PC-9 (cell line): ENCODE measurements around the gene SMIM38. TPM values are rescaled to one million over a fixed set of nuclear protein-coding genes. Genes with fewer than 3 reads are reported as not detected.
A peak's percentile ranks its signal among the peaks of the same experiment; 100 is the strongest.

Experiments used
- BruUV-seq: library from RNA; stranded (reverse); fragments of 400-500 nt; replicated peaks from 2 replicates; lab custom pipeline; 2021; lab: Mats Ljungman, UMichigan
- CTCF ChIA-PET: fragments of 300-600 bp; sonication (Branson Sonifier 250); formaldehyde crosslinking; loops from one replicate; lab custom pipeline; 2022; ENCODE audit warnings: antibody characterized with exemption; lab: Charles Lee
- POLR2A ChIA-PET: fragments of 300-600 bp; sonication (Branson Sonifier 250); formaldehyde crosslinking; loops from one replicate; lab custom pipeline; 2022; ENCODE audit warnings: antibody characterized with exemption; ENCODE audit not compliant: unreplicated experiment; lab: Charles Lee
- DNase-seq, 2 experiments: peaks; one replicate each; pipeline versions ENCODE4 v3.0.0 to v3.0.0-alpha.2; 2015 to 2022; ENCODE audit warnings: mixed read lengths in 1 of 2
- H2AFZ ChIP-seq: fragments of 200-600 bp; sonication (generic); 2 replicates; pipeline ENCODE4 v1.8.1; 2017; ENCODE audit warnings: antibody characterized with exemption
- H3F3A ChIP-seq: fragments of 200-600 bp; sonication (generic); 2 replicates; pipeline ENCODE4 v1.8.1; 2017; ENCODE audit warnings: antibody characterized with exemption, mild to moderate bottlenecking, low read depth; ENCODE audit not compliant: insufficient read depth
- H3K27ac ChIP-seq: fragments of 200-600 bp; sonication (generic); 2 replicates; pipeline ENCODE4 v1.6.1; 2016; ENCODE audit warnings: mixed run types
- H3K27me3 ChIP-seq: fragments of 200-600 bp; sonication (generic); 2 replicates; pipeline ENCODE4 v1.6.1; 2016; ENCODE audit warnings: low read depth, mixed run types; ENCODE audit not compliant: insufficient read depth
- H3K36me3 ChIP-seq: fragments of 200-600 bp; sonication (generic); 2 replicates; pipeline ENCODE4 v1.6.1; 2016; ENCODE audit warnings: low read depth, mixed run types
- H3K4me1 ChIP-seq: fragments of 200-600 bp; sonication (generic); replicated peaks from 2 replicates; pipeline ENCODE4 v1.6.1; 2016; ENCODE audit warnings: mixed run types; ENCODE audit not compliant: insufficient read depth
- H3K4me2 ChIP-seq: fragments of 200-600 bp; sonication (generic); 2 replicates; pipeline ENCODE4 v1.6.1; 2017; ENCODE audit warnings: mixed run types
- H3K4me3 ChIP-seq: fragments of 200-600 bp; sonication (generic); 2 replicates; pipeline ENCODE4 v1.6.1; 2016; ENCODE audit warnings: mixed run types
- H3K79me2 ChIP-seq: fragments of 200-600 bp; sonication (generic); 2 replicates; pipeline ENCODE4 v1.6.1; 2017; ENCODE audit warnings: low read depth, mixed run types
- H3K9me2 ChIP-seq: fragments of 200-600 bp; sonication (generic); 2 replicates; pipeline ENCODE4 v1.8.1; 2017; ENCODE audit warnings: mild to moderate bottlenecking; ENCODE audit not compliant: insufficient read depth
- H3K9me3 ChIP-seq: fragments of 200-600 bp; sonication (generic); 2 replicates; pipeline ENCODE4 v1.8.1; 2016; ENCODE audit warnings: low read depth; ENCODE audit not compliant: insufficient read depth
- H4K20me1 ChIP-seq: fragments of 200-600 bp; sonication (generic); 2 replicates; pipeline ENCODE4 v1.8.1; 2017; ENCODE audit not compliant: insufficient read depth
- EZH2 ChIP-seq: fragments of 200-600 bp; sonication (generic); IDR thresholded peaks from 2 replicates; pipeline ENCODE4 v1.8.0; 2017; ENCODE audit warnings: antibody characterized with exemption, low read depth
- intact Hi-C: fragments of 100-400 bp; cut with micrococcal nuclease; formaldehyde crosslinking; loops from one replicate; pipeline ENCODE4 v1.10.0; 2022; ENCODE audit not compliant: unreplicated experiment
- total RNA-seq: library from RNA; stranded (reverse); gene quantifications from 2 replicates; pipeline ENCODE4 v1.2.3, GENCODE V29; 2021
- TF ChIP-seq, protein P1 (sequence below): fragments of 200-600 bp; sonication (generic); conservative IDR thresholded peaks from 2 replicates; pipeline ENCODE4 v1.6.1; 2017; ENCODE audit warnings: mixed run types, antibody characterized with exemption, mild to moderate bottlenecking, moderate library complexity

Gene SMIM38
- total RNA-seq, 1 experiment from 2014 or later, result 0.26 TPM

DNA sequence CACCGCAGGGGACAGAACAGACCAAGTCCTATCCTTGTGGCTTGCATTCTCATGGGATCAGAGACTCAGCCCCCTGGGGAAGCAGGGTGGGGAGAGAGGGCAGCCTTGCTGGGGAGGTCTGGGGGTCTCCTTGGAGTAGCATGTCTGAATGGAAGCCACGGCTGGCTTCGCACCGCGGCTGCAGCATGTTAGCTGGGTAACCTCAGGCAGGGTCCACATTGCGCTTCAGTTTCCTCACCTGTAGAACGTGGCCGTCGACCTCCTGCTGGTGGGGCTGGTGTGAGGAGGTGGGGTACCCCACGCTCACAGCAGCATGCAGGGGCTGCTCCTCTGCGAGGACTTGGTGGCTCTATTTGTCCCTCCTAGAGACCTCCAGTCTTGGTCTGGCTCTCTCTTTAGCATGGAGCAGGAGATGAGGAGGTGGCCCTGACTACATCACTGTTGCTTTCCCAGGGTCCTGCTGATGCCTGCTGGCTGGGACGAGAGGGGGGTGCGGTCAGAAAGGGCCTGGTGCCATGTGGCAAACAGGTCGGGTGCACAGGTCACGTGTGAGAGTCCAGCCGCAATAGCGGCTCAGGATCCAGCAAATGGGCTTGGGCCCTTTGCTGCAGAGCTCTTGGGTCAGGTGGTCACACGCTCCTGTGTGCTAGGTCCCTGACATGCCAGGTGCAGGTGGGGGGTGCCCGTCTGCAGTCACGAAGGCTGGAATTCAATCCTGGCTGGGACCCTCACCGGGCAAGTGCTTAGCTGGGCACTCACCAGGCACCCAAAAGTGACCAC is 35.4 kb upstream of the SMIM38 start:
- H3K4me3 ChIP-seq, result no peak overlapping the region
- H4K20me1 ChIP-seq, result no peaks in the 10 kb centered on the region
- H3K79me2 ChIP-seq, result no peaks in the 10 kb centered on the region
- H2AFZ ChIP-seq, result no peak overlapping the region
- no peaks in the 10 kb centered on the region for H3K36me3 ChIP-seq
- ChIA-PET POLR2A (interaction anchor here (0.7 kb wide), 1 partner anchor 148 kb away, joined by 3 read pairs; no protein-coding TSS in a partner anchor), CTCF (no interaction called here)
- H3K27ac ChIP-seq, result no peak overlapping the region
- DNase-seq, result no peak
- H3K9me2 ChIP-seq, result no peaks in the 10 kb centered on the region
- peaks cover 59% of the 10 kb centered on the region for H3K4me1 ChIP-seq
- BruUV-seq, result no TSS peak
- intact Hi-C loops, result loop anchor here (5.0 kb wide), 2 partner anchors 262 to 377 kb away; no protein-coding TSS in a partner anchor
- H3F3A ChIP-seq, result peaks cover 55% of the 10 kb centered on the region
- H3K27me3 ChIP-seq, result no peaks in the 10 kb centered on the region
- TF ChIP-seq, protein P1, sequence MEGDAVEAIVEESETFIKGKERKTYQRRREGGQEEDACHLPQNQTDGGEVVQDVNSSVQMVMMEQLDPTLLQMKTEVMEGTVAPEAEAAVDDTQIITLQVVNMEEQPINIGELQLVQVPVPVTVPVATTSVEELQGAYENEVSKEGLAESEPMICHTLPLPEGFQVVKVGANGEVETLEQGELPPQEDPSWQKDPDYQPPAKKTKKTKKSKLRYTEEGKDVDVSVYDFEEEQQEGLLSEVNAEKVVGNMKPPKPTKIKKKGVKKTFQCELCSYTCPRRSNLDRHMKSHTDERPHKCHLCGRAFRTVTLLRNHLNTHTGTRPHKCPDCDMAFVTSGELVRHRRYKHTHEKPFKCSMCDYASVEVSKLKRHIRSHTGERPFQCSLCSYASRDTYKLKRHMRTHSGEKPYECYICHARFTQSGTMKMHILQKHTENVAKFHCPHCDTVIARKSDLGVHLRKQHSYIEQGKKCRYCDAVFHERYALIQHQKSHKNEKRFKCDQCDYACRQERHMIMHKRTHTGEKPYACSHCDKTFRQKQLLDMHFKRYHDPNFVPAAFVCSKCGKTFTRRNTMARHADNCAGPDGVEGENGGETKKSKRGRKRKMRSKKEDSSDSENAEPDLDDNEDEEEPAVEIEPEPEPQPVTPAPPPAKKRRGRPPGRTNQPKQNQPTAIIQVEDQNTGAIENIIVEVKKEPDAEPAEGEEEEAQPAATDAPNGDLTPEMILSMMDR, result no peak
- no peak for TF ChIP-seq EZH2
- no peak overlapping the region for H3K4me2 ChIP-seq
- peaks cover 5% of the 10 kb centered on the region; the same call in 1 of the 2 replicates for H3K9me3 ChIP-seq

GRCh38 chr11:69121021-69121420 is 34.7 kb upstream of the SMIM38 start:
- no peak overlapping the region for H3K4me2 ChIP-seq
- peaks cover 54% of the 10 kb centered on the region for H3K4me1 ChIP-seq
- H2AFZ ChIP-seq, result no peak overlapping the region
- ChIA-PET CTCF (no interaction called here), POLR2A (interaction anchor here (0.6 kb wide), 1 partner anchor 10 kb away, joined by 3 read pairs; no protein-coding TSS in a partner anchor)
- intact Hi-C loops, result loop anchor here (5.0 kb wide), 2 partner anchors 261 to 376 kb away; no protein-coding TSS in a partner anchor
- peak overlapping the region; percentile 96; the same call in 1 of the 2 replicates for H3K27ac ChIP-seq
- BruUV-seq, result no TSS peak
- no peak for TF ChIP-seq EZH2
- TF ChIP-seq, protein P1, result no peak
- no peak overlapping the region for H3K4me3 ChIP-seq
- H3F3A ChIP-seq, result peaks cover 56% of the 10 kb centered on the region
- no peak for DNase-seq
- no peaks in the 10 kb centered on the region for H3K27me3 ChIP-seq
- no peaks in the 10 kb centered on the region for H3K9me2 ChIP-seq
- peaks cover 5% of the 10 kb centered on the region; the same call in 1 of the 2 replicates for H3K9me3 ChIP-seq
- no peaks in the 10 kb centered on the region for H3K36me3 ChIP-seq
- H3K79me2 ChIP-seq, result no peaks in the 10 kb centered on the region
- H4K20me1 ChIP-seq, result no peaks in the 10 kb centered on the region

- ChIA-PET POLR2A (interaction anchor here (0.6 to 2.0 kb wide), 2 partner anchors 10 to 175 kb away, joined by 3 to 21 read pairs; no protein-coding TSS in a partner anchor), CTCF (no interaction called here)
- Histone ChIP-seq H3K36me3 (no peaks in the 10 kb centered on the region), H3K4me3 (peak overlapping the region; percentile 43; the same call in 1 of the 2 replicates), H3K9me2 (no peaks in the 10 kb centered on the region), H3K4me1 (peaks cover 46% of the 10 kb centered on the region), H3K79me2 (no peaks in the 10 kb centered on the region), H4K20me1 (no peaks in the 10 kb centered on the region), H3K27me3 (no peaks in the 10 kb centered on the region), H3K27ac (peak overlapping the region; percentile 96), H2AFZ (no peak overlapping the region; the same call in 1 of the 2 replicates), H3K9me3 (peaks cover 5% of the 10 kb centered on the region; the same call in 1 of the 2 replicates), H3F3A (peaks cover 51% of the 10 kb centered on the region), H3K4me2 (peak overlapping the region; percentile 79)
- BruUV-seq, result no TSS peak
- DNase-seq, result no peak
- intact Hi-C loops, result loop anchor here (1.0 to 5.0 kb wide), 9 partner anchors 15 to 376 kb away; partner anchors contain the start of gene MYEOV
- TF ChIP-seq EZH2, result no peak
- TF ChIP-seq, protein P1, result no peak
Observed at GRCh38 chr11:69121621-69122325, 34.0 kb upstream of the SMIM38 start.
